HepG2 (cell line): ENCODE measurements around the gene COL18A1. TPM values are rescaled to one million over a fixed set of nuclear protein-coding genes. Genes with fewer than 3 reads are reported as not detected.

Experiments
- ATAC-seq: fragments of 200-7000 bp; cut with Tn5 transposase; 3 replicates; pipeline ENCODE4 v1.9.1; 2020; ENCODE audit warnings: mild to moderate bottlenecking, moderate library complexity
- BruUV-seq: library from RNA; stranded (reverse); fragments of 400-500 nt; replicated peaks from 2 replicates; lab custom pipeline; 2021; lab: Mats Ljungman, UMichigan
- CTCF ChIA-PET: fragments of 300-600 bp; formaldehyde crosslinking; extraction: SDS; loops from one replicate; lab custom pipeline; 2021; ENCODE audit warnings: low total read pairs, inconsistent platforms, low intra/inter-chr PET ratio; lab: Yijun Ruan, JAX
- POLR2A ChIA-PET: fragments of 350-600 bp; sonication (Branson Sonifier 250); formaldehyde crosslinking; loops from one replicate; lab custom pipeline; 2020; ENCODE audit warnings: antibody characterized with exemption, inconsistent platforms; lab: Yijun Ruan, JAX
- DNase-seq: peaks from one replicate; pipeline ENCODE4 v3.0.0-alpha.2; 2015; ENCODE audit warnings: low spot score
- FAIRE-seq: peaks from 3 replicates; lab custom pipeline; 2011; peaks lifted over from hg19 to GRCh38; lab: Jason Lieb, UNC
- H2AFZ ChIP-seq: one replicate; pipeline ENCODE4 v1.6.1; 2011; ENCODE audit warnings: low read length, inconsistent platforms
- H3K27ac ChIP-seq: fragments of 300-600 bp; 3 replicates; pipeline ENCODE4 v1.8.0; 2011; ENCODE audit warnings: mixed run types, mild to moderate bottlenecking, mixed read lengths, low read length, inconsistent platforms; ENCODE audit not compliant: insufficient read depth; ENCODE audit errors: extremely low read length
- H3K27me3 ChIP-seq, 2 experiments: fragments of 200-600 bp in 1 of 2; 2 replicates in 1 of 2; 3 replicates in 1 of 2; pipeline versions ENCODE4 v1.6.0 to v1.8.0; 2011; ENCODE audit warnings: low read length in 2 of 2, mild to moderate bottlenecking in 2 of 2, moderate library complexity in 2 of 2, inconsistent platforms in 1 of 2; ENCODE audit not compliant: insufficient read depth in 2 of 2, control insufficient read depth in 1 of 2
- H3K36me3 ChIP-seq, 2 experiments: fragments of 200-600 bp in 1 of 2; replicated peaks in 1 of 2; 2 replicates in 1 of 2; 3 replicates in 1 of 2; pipeline versions ENCODE4 v1.5.1 to v1.8.0; 2011; ENCODE audit warnings: low read length in 2 of 2, inconsistent platforms in 1 of 2; ENCODE audit not compliant: insufficient read depth in 2 of 2, control insufficient read depth in 1 of 2
- H3K4me1 ChIP-seq: 2 replicates; pipeline ENCODE4 v1.5.1; 2012; ENCODE audit warnings: low read length, inconsistent platforms; ENCODE audit not compliant: insufficient read depth
- H3K4me2 ChIP-seq: 2 replicates; pipeline ENCODE4 v1.6.0; 2011; ENCODE audit warnings: low read depth, low read length, inconsistent platforms
- H3K4me3 ChIP-seq, 3 experiments: fragments of 200-600 bp in 1 of 3; sonication (generic), shearing (Covaris generic) in 1 of 3; replicated peaks in 1 of 3; 2 replicates each; pipeline ENCODE4 v1.5.1; 2011 to 2016; ENCODE audit warnings: low read length in 3 of 3, inconsistent platforms in 2 of 3, low read depth in 2 of 3, mild to moderate bottlenecking in 2 of 3, control low read depth in 1 of 3, mixed read lengths in 1 of 3; ENCODE audit not compliant: insufficient read depth in 1 of 3
- H3K79me2 ChIP-seq: one replicate; pipeline ENCODE4 v1.6.1; 2011; ENCODE audit warnings: low read length, inconsistent platforms; ENCODE audit not compliant: insufficient read depth
- H3K9ac ChIP-seq: 2 replicates; pipeline ENCODE4 v1.6.0; 2011; ENCODE audit warnings: mild to moderate bottlenecking, low read depth, low read length, inconsistent platforms; ENCODE audit not compliant: insufficient read depth
- H3K9me3 ChIP-seq: 2 replicates; pipeline ENCODE4 v1.5.1; 2012; ENCODE audit warnings: mild to moderate bottlenecking, low read length
- H4K20me1 ChIP-seq: 2 replicates; pipeline ENCODE4 v1.6.0; 2011; ENCODE audit warnings: inconsistent platforms, mild to moderate bottlenecking, low read length, moderate library complexity; ENCODE audit not compliant: insufficient read depth
- CEBPG ChIP-seq: IDR thresholded peaks from 2 replicates; pipeline ENCODE4 v1.6.1; 2016
- EEA1 ChIP-seq: sonication (generic); formaldehyde crosslinking; IDR thresholded peaks from 2 replicates; pipeline ENCODE4 v1.5.1; 2020; ENCODE audit warnings: mild to moderate bottlenecking, missing genetic modification reagents, borderline replicate concordance
- JUN ChIP-seq: sonication (generic); formaldehyde crosslinking; IDR thresholded peaks from 2 replicates; pipeline ENCODE4 v1.4.0; 2020; ENCODE audit warnings: mild to moderate bottlenecking, missing genetic modification reagents
- KDM5B ChIP-seq: sonication (generic); formaldehyde crosslinking; IDR thresholded peaks from 2 replicates; pipeline ENCODE4 v1.4.0; 2020; ENCODE audit warnings: missing genetic modification reagents, mild to moderate bottlenecking, borderline replicate concordance
- NR2F6 ChIP-seq, 2 experiments: IDR thresholded peaks; 2 replicates each; pipeline ENCODE4 v1.6.1; 2016; ENCODE audit warnings: antibody characterized with exemption in 1 of 2, mild to moderate bottlenecking in 1 of 2
- PHF20 ChIP-seq: sonication (generic); formaldehyde crosslinking; IDR thresholded peaks from 2 replicates; pipeline ENCODE4 v1.5.0; 2020; ENCODE audit warnings: mild to moderate bottlenecking, missing genetic modification reagents
- SOX6 ChIP-seq, 2 experiments: fragments of 450-650 bp in 1 of 2; sonication (generic) in 1 of 2; formaldehyde crosslinking in 1 of 2; IDR thresholded peaks; 2 replicates each; pipeline versions ENCODE4 v1.4.0 to v1.6.1; 2017 to 2020; ENCODE audit warnings: antibody characterized with exemption in 1 of 2, mild to moderate bottlenecking in 1 of 2, missing genetic modification reagents in 1 of 2
- TAF15 ChIP-seq: fragments of 200-400 bp; formaldehyde crosslinking; IDR thresholded peaks from one replicate; pipeline ENCODE4 v1.6.1; 2018; ENCODE audit warnings: mild to moderate bottlenecking, low read depth, low read length; ENCODE audit not compliant: poor library complexity, severe bottlenecking
- TMF1 ChIP-seq: sonication (generic); formaldehyde crosslinking; IDR thresholded peaks from 2 replicates; pipeline ENCODE4 v1.8.1; 2022; ENCODE audit warnings: low read depth, missing genetic modification reagents
- ZEB1 ChIP-seq: IDR thresholded peaks from 2 replicates; pipeline ENCODE4 v1.6.1; 2012; ENCODE audit warnings: mild to moderate bottlenecking, low read depth, inconsistent platforms; ENCODE audit not compliant: insufficient replicate concordance
- ZNF550 ChIP-seq: sonication (generic); formaldehyde crosslinking; IDR thresholded peaks from 2 replicates; pipeline ENCODE4 v1.4.0; 2020; ENCODE audit warnings: mild to moderate bottlenecking, missing genetic modification reagents, borderline replicate concordance
- ZSCAN25 ChIP-seq: sonication (generic); formaldehyde crosslinking; IDR thresholded peaks from 2 replicates; pipeline ENCODE4 v1.8.0; 2022; ENCODE audit warnings: mild to moderate bottlenecking, missing genetic modification reagents
- WGBS: methylation state at CpG from one replicate; pipeline ENCODE4 v1.1.6; 2017; ENCODE audit warnings: low lambda C conversion rate; 5-methylcytosine and 5-hydroxymethylcytosine counted together
- in situ Hi-C: cut with HindIII; loops from 2 replicates; pipeline ENCODE4 v1.10.0; 2017; ENCODE audit warnings: low pct_unique_long_range_greater_than_20kb; ENCODE audit not compliant: extremely low pct_ligation_motif_present
- intact Hi-C: fragments of 100-400 bp; cut with micrococcal nuclease; formaldehyde crosslinking; loops from one replicate; pipeline ENCODE4 v1.10.0; 2022; ENCODE audit not compliant: unreplicated experiment
- polyA plus RNA-seq, 8 experiments: library from polyadenylated mRNA; depleted of rRNA in 3 of 8; stranded (reverse) in 7 of 8; unstranded in 1 of 8; fragments of >200 nt; fragmentation: Illumina TruSeq in 4 of 8; extraction: Trizol in 4 of 8; gene quantifications; 2 replicates each; pipeline versions ENCODE4 v1.2.1 to v1.2.3, GENCODE V29; 2011 to 2016; ENCODE audit warnings: low read depth in 4 of 8, missing spikeins in 1 of 8, mixed read lengths in 1 of 8; ENCODE audit not compliant: insufficient read depth in 1 of 8
- total RNA-seq, 5 experiments: library from RNA; depleted of rRNA; stranded (reverse); fragments of >200 nt; fragmentation: Illumina TruSeq; extraction: Trizol; gene quantifications; 2 replicates each; pipeline ENCODE4 v1.2.3, GENCODE V29; 2016; ENCODE audit warnings: low read depth in 1 of 5
- TF ChIP-seq, protein P1 (sequence below): sonication (generic); formaldehyde crosslinking; IDR thresholded peaks from 2 replicates; pipeline ENCODE4 v1.4.0; 2020; ENCODE audit warnings: missing genetic modification reagents, borderline replicate concordance
- TF ChIP-seq, protein P2 (sequence below): sonication (generic); formaldehyde crosslinking; IDR thresholded peaks from 2 replicates; pipeline ENCODE4 v1.4.0; 2020; ENCODE audit warnings: missing genetic modification reagents
- TF ChIP-seq, protein P3 (sequence below): sonication (generic); formaldehyde crosslinking; IDR thresholded peaks from 2 replicates; pipeline ENCODE4 v1.4.0; 2020; ENCODE audit warnings: missing genetic modification reagents

COL18A1 gene
- total and polyA plus RNA-seq, 2 of the 13 experiments (the other 11 are each of a cell fraction or from before 2014, with no cell fraction given), result 79.0 to 102 TPM

DNA sequence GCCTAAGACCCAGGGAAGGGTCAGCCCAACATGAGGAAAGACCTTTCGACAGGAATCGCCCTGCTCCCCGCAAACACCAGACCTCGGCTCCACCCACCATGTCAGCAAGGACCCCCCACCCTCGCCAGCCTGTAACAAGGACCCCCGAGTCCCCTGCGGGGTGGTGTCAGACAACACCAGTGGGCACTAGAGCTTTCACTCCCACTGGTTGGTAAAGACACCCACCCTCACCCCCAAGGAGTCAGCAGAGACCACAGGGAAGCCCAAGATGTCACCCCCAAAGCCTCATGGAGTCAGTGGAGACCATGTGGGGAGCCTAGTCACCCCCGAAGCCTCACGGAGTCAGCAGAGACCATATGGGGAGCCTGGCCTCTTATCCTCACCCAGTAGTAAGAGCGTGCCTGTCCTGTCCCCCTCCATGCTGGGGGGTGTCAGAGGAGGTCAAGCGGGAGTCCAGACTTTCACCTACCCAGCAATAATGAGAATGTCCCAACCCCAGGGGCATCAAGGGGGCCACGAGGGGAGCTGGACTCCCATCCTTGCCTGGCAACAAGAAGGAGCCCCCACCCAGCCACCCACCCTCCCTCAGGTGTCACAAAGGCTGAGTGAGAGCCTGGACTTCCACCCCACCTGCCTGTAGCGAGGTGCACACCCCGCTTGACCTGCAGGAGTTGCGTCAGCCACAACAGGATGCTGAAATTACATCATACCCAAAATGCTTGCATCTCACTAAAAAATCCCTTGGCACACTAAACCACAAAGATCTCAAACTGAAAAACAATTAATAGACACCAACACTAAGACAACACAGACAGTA lies 112.5 kb downstream of the COL18A1 start:
- Histone ChIP-seq H3K4me2 (no peak overlapping the region), H3K4me1 (peaks cover 10% of the 10 kb centered on the region), H3K79me2 (peaks cover 17% of the 10 kb centered on the region), H3K27ac (peak overlapping the region; percentile 4), H3K9ac (no peak overlapping the region), H3K4me3 (no peak overlapping the region), H2AFZ (no peak overlapping the region), H3K27me3 (no peaks in the 10 kb centered on the region), H3K9me3 (peaks cover 25% of the 10 kb centered on the region), H3K36me3 (peaks cover 17 to 39% of the 10 kb centered on the region in 2 experiments; a peak in 4 of 5 replicates), H4K20me1 (no peaks in the 10 kb centered on the region)
- DNase-seq (no peak), ATAC-seq (no peak), FAIRE-seq (peak; percentile 37)
- ChIA-PET POLR2A (interaction anchor here (1.3 kb wide), 1 partner anchor 8 kb away, joined by 7 read pairs; no protein-coding TSS in a partner anchor), CTCF (no interaction called here)
- WGBS, result 91% methylated on average over 5 of the region's 15 CpGs
- no TSS peak for BruUV-seq
- in situ Hi-C loops, result no loop called here
- intact Hi-C loops, result no loop called here
- TF ChIP-seq TAF15 (no peak), KDM5B (CRISPR knock-in tag) (no peak), EEA1 (CRISPR knock-in tag) (no peak), ZNF550 (CRISPR knock-in tag) (no peak), ZEB1 (no peak), JUN (no peak), SOX6 (IDR thresholded peaks at IDR 0.05) (no peak), SOX6 (CRISPR knock-in tag; IDR thresholded peaks at IDR 0.05) (peak; percentile 26; the same call in 1 of the 2 replicates), TMF1 (no peak), ZSCAN25 (CRISPR knock-in tag) (no peak), CEBPG (CRISPR knock-in tag) (peak; percentile 90), PHF20 (CRISPR knock-in tag) (no peak), NR2F6 (IDR thresholded peaks at IDR 0.05) (no peak), NR2F6 (CRISPR knock-in tag; IDR thresholded peaks at IDR 0.05) (peak; percentile 40; the same call in 1 of the 2 replicates)
- TF ChIP-seq, protein P1, sequence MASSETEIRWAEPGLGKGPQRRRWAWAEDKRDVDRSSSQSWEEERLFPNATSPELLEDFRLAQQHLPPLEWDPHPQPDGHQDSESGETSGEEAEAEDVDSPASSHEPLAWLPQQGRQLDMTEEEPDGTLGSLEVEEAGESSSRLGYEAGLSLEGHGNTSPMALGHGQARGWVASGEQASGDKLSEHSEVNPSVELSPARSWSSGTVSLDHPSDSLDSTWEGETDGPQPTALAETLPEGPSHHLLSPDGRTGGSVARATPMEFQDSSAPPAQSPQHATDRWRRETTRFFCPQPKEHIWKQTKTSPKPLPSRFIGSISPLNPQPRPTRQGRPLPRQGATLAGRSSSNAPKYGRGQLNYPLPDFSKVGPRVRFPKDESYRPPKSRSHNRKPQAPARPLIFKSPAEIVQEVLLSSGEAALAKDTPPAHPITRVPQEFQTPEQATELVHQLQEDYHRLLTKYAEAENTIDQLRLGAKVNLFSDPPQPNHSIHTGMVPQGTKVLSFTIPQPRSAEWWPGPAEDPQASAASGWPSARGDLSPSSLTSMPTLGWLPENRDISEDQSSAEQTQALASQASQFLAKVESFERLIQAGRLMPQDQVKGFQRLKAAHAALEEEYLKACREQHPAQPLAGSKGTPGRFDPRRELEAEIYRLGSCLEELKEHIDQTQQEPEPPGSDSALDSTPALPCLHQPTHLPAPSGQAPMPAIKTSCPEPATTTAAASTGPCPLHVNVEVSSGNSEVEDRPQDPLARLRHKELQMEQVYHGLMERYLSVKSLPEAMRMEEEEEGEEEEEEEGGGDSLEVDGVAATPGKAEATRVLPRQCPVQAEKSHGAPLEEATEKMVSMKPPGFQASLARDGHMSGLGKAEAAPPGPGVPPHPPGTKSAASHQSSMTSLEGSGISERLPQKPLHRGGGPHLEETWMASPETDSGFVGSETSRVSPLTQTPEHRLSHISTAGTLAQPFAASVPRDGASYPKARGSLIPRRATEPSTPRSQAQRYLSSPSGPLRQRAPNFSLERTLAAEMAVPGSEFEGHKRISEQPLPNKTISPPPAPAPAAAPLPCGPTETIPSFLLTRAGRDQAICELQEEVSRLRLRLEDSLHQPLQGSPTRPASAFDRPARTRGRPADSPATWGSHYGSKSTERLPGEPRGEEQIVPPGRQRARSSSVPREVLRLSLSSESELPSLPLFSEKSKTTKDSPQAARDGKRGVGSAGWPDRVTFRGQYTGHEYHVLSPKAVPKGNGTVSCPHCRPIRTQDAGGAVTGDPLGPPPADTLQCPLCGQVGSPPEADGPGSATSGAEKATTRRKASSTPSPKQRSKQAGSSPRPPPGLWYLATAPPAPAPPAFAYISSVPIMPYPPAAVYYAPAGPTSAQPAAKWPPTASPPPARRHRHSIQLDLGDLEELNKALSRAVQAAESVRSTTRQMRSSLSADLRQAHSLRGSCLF, result no peak
- TF ChIP-seq, protein P2, sequence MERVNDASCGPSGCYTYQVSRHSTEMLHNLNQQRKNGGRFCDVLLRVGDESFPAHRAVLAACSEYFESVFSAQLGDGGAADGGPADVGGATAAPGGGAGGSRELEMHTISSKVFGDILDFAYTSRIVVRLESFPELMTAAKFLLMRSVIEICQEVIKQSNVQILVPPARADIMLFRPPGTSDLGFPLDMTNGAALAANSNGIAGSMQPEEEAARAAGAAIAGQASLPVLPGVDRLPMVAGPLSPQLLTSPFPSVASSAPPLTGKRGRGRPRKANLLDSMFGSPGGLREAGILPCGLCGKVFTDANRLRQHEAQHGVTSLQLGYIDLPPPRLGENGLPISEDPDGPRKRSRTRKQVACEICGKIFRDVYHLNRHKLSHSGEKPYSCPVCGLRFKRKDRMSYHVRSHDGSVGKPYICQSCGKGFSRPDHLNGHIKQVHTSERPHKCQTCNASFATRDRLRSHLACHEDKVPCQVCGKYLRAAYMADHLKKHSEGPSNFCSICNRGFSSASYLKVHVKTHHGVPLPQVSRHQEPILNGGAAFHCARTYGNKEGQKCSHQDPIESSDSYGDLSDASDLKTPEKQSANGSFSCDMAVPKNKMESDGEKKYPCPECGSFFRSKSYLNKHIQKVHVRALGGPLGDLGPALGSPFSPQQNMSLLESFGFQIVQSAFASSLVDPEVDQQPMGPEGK (CRISPR knock-in tag), result peak; percentile 24; the same call in 1 of the 2 replicates
- TF ChIP-seq, protein P3, sequence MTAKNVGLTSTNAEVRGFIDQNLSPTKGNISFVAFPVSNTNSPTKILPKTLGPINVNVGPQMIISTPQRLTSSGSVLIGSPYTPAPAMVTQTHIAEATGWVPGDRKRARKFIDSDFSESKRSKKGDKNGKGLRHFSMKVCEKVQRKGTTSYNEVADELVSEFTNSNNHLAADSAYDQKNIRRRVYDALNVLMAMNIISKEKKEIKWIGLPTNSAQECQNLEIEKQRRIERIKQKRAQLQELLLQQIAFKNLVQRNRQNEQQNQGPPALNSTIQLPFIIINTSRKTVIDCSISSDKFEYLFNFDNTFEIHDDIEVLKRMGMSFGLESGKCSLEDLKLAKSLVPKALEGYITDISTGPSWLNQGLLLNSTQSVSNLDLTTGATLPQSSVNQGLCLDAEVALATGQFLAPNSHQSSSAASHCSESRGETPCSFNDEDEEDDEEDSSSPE (CRISPR knock-in tag), result no peak
